GM12878 (cell line): ENCODE measurements around the gene SLC22A12. TPM values are rescaled to one million over a fixed set of nuclear protein-coding genes. Genes with fewer than 3 reads are reported as not detected.

Source experiments
- ATAC-seq: fragments of 200-7000 bp; cut with Tn5 transposase; 3 replicates; pipeline ENCODE4 v1.9.1; 2020; ENCODE audit warnings: mild to moderate bottlenecking, moderate library complexity
- BruUV-seq: library from RNA; stranded (reverse); fragments of 400-500 nt; replicated peaks from 2 replicates; lab custom pipeline; 2021; lab: Mats Ljungman, UMichigan
- CTCF ChIA-PET: fragments of 300-600 bp; sonication (Branson Sonifier 250); formaldehyde crosslinking; extraction: SDS; loops from one replicate; lab custom pipeline; 2021; ENCODE audit warnings: inconsistent platforms; lab: Yijun Ruan, JAX
- POLR2A ChIA-PET: fragments of 350-600 bp; formaldehyde crosslinking; extraction: SDS; loops from one replicate; lab custom pipeline; 2021; ENCODE audit warnings: inconsistent platforms; lab: Charles Lee
- RAD21 ChIA-PET: fragments of 300-600 bp; sonication (Branson Sonifier 250); formaldehyde crosslinking; loops from one replicate; lab custom pipeline; 2023; ENCODE audit warnings: antibody characterized with exemption; ENCODE audit not compliant: unreplicated experiment; lab: Charles Lee
- SMC1A ChIA-PET: fragments of 300-600 bp; sonication (Branson Sonifier 250); formaldehyde crosslinking; loops from one replicate; lab custom pipeline; 2023; ENCODE audit not compliant: unreplicated experiment, uncharacterized antibody; lab: Charles Lee
- DNase-seq: peaks from one replicate; pipeline ENCODE4 v3.0.0-alpha.2; 2011; ENCODE audit warnings: low read depth, low spot score
- FAIRE-seq: peaks from 3 replicates; lab custom pipeline; 2011; peaks lifted over from hg19 to GRCh38; lab: Jason Lieb, UNC
- H2AFZ ChIP-seq: 2 replicates; pipeline ENCODE4 v1.6.0; 2011; ENCODE audit warnings: low read depth, low read length, control low read depth; ENCODE audit not compliant: control insufficient read depth
- H3K27ac ChIP-seq: 2 replicates; pipeline ENCODE4 v1.5.1; 2011; ENCODE audit warnings: control low read depth; ENCODE audit not compliant: control insufficient read depth, insufficient read depth
- H3K27me3 ChIP-seq, 2 experiments: replicated peaks in 1 of 2; 2 replicates each; pipeline versions ENCODE4 v1.6.0 to v1.6.1; 2011; ENCODE audit warnings: low read length in 1 of 2; ENCODE audit not compliant: control insufficient read depth in 2 of 2, insufficient read depth in 2 of 2
- H3K36me3 ChIP-seq, 2 experiments: 2 replicates each; pipeline ENCODE4 v1.5.1; 2011; ENCODE audit warnings: low read length in 1 of 2; ENCODE audit not compliant: control insufficient read depth in 2 of 2, insufficient read depth in 2 of 2
- H3K4me1 ChIP-seq: 2 replicates; pipeline ENCODE4 v1.6.1; 2011; ENCODE audit warnings: mild to moderate bottlenecking, low read length, moderate library complexity, mixed read lengths; ENCODE audit not compliant: control insufficient read depth, insufficient read depth
- H3K4me2 ChIP-seq: 2 replicates; pipeline ENCODE4 v1.6.0; 2011; ENCODE audit warnings: control low read depth; ENCODE audit not compliant: control insufficient read depth, insufficient read depth
- H3K4me3 ChIP-seq: fragments of 200-600 bp; sonication (generic); 2 replicates; pipeline ENCODE4 v1.5.1; 2016
- H3K79me2 ChIP-seq: 2 replicates; pipeline ENCODE4 v1.6.0; 2011; ENCODE audit warnings: low read length; ENCODE audit not compliant: control insufficient read depth, insufficient read depth
- H3K9ac ChIP-seq: 2 replicates; pipeline ENCODE4 v1.8.0; 2011; ENCODE audit warnings: low read length, control low read depth, mixed read lengths; ENCODE audit not compliant: control insufficient read depth, insufficient read depth
- H3K9me3 ChIP-seq: replicated peaks from 3 replicates; pipeline ENCODE4 v1.5.1; 2011; ENCODE audit warnings: mild to moderate bottlenecking, low read length; ENCODE audit not compliant: control insufficient read depth, insufficient read depth
- H4K20me1 ChIP-seq: 2 replicates; pipeline ENCODE4 v1.6.0; 2011; ENCODE audit not compliant: control insufficient read depth, insufficient read depth
- BMI1 ChIP-seq: fragments of 450-650 bp; IDR thresholded peaks from 2 replicates; pipeline ENCODE4 v1.6.1; 2016; ENCODE audit warnings: mild to moderate bottlenecking, moderate library complexity, borderline replicate concordance
- CUX1 ChIP-seq: IDR thresholded peaks from 2 replicates; pipeline ENCODE4 v1.6.1; 2012; ENCODE audit warnings: improper control_type of control experiment, low read depth, low read length; ENCODE audit not compliant: insufficient replicate concordance
- PAX8 ChIP-seq: fragments of 450-650 bp; IDR thresholded peaks from 2 replicates; pipeline ENCODE4 v1.6.1; 2017; ENCODE audit warnings: mild to moderate bottlenecking, moderate library complexity
- RB1 ChIP-seq: fragments of 450-650 bp; formaldehyde crosslinking; IDR thresholded peaks from 2 replicates; pipeline ENCODE4 v1.6.1; 2017; ENCODE audit warnings: mild to moderate bottlenecking, borderline replicate concordance
- TARDBP ChIP-seq: IDR thresholded peaks from 2 replicates; pipeline ENCODE4 v1.6.1; 2016; ENCODE audit warnings: borderline replicate concordance
- WGBS: methylation state at CpG from one replicate; pipeline ENCODE4 v1.1.6; 2016; ENCODE audit warnings: low lambda C conversion rate; ENCODE audit not compliant: insufficient replicate concordance, insufficient coverage; ENCODE audit errors: missing lambda C conversion rate; 5-methylcytosine and 5-hydroxymethylcytosine counted together
- in situ Hi-C: fragments of 300-500 bp; cut with MboI; formaldehyde crosslinking; loops from 9 replicates; pipeline ENCODE4 v1.14.3; 2018; ENCODE audit warnings: mixed read lengths
- intact Hi-C: fragments of 100-400 bp; cut with micrococcal nuclease; formaldehyde crosslinking; loops from one replicate; pipeline ENCODE4 v1.14.2; 2022; ENCODE audit not compliant: unreplicated experiment
- polyA plus RNA-seq, 11 experiments: library from polyadenylated mRNA; depleted of rRNA in 4 of 11; unstranded in 6 of 11; stranded (reverse) in 5 of 11; fragments of >200 nt; fragmentation: Nextera tagmentation in 4 of 11; fragmentation: Illumina TruSeq in 1 of 11; extraction: Ambion mirVana in 4 of 11; extraction: Trizol in 1 of 11; gene quantifications; 1 replicate in 1 of 11; 2 replicates in 10 of 11; pipeline versions ENCODE4 v1.2.1 to v1.2.3, GENCODE V29; 2011 to 2016; ENCODE audit warnings: inconsistent platforms in 2 of 11, missing spikeins in 2 of 11, low read depth in 1 of 11
- total RNA-seq, 4 experiments: library from RNA; depleted of rRNA in 3 of 4; stranded (reverse); fragments of >200 nt in 3 of 4; fragmentation: Illumina TruSeq in 1 of 4; extraction: Trizol in 1 of 4; gene quantifications; 2 replicates each; pipeline versions ENCODE4 v1.2.1 to v1.2.3, GENCODE V29; 2013 to 2021
- TF ChIP-seq, protein P1 (sequence below): IDR thresholded peaks from 2 replicates; pipeline ENCODE4 v1.6.1; 2012; ENCODE audit warnings: low read depth, low read length, improper control_type of control experiment
- TF ChIP-seq, protein P2 (sequence below): IDR thresholded peaks from 2 replicates; pipeline ENCODE4 v1.6.1; 2012; ENCODE audit warnings: mild to moderate bottlenecking, low read depth, low read length

SLC22A12 gene
- total and polyA plus RNA-seq, 10 of the 15 experiments (the other 5 are each of a cell fraction or from before 2014, with no cell fraction given) = not detected

DNA sequence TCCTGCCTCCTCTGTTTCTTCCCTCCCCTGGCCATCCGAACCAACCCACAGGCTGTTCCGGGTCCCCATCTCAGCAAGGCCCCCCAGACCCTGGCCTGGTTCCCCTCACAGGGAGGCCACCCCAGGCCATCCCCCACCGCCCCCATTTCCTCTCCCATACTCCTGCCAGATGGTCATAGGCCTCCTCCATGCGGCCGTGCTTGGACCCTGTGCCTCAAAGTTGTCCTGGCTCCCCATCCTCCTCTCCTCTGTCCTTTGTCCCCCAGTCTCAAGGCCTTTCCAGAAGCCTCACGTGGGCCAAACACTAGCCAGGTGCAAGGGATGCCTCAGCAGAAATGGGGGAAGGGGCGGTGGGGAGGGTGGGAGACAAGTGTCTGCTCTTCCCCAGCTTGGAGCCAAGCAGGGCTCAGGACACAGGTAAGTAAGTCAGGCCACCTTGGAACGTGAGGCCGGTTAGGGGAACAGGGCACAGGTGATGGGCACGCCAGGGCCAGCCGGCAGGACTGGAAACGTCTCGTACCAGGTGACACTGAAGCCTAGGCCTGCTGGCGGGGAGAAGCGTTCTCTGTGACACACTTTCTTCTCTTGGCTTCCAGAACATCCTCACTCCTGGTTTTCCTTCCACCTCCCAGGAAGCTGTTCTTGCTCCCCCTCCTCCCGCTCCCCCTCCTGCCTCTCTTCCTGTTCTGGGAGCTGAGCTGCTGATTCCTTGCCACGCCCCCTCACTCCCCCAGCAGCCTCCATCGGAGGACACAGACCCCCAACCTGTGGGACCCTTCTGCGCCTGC lies 31.5 kb upstream of the SLC22A12 start:
- in situ Hi-C loops = no loop called here
- H3K4me3 ChIP-seq = no peak overlapping the region
- no peak overlapping the region for H3K9ac ChIP-seq
- no peaks in the 10 kb centered on the region for H3K36me3 ChIP-seq
- H3K9me3 ChIP-seq = no peaks in the 10 kb centered on the region
- no peak for ATAC-seq
- FAIRE-seq = no peak
- TF ChIP-seq BMI1 = no peak
- TF ChIP-seq, protein P1, sequence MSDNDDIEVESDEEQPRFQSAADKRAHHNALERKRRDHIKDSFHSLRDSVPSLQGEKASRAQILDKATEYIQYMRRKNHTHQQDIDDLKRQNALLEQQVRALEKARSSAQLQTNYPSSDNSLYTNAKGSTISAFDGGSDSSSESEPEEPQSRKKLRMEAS = no peak
- TF ChIP-seq, protein P2, sequence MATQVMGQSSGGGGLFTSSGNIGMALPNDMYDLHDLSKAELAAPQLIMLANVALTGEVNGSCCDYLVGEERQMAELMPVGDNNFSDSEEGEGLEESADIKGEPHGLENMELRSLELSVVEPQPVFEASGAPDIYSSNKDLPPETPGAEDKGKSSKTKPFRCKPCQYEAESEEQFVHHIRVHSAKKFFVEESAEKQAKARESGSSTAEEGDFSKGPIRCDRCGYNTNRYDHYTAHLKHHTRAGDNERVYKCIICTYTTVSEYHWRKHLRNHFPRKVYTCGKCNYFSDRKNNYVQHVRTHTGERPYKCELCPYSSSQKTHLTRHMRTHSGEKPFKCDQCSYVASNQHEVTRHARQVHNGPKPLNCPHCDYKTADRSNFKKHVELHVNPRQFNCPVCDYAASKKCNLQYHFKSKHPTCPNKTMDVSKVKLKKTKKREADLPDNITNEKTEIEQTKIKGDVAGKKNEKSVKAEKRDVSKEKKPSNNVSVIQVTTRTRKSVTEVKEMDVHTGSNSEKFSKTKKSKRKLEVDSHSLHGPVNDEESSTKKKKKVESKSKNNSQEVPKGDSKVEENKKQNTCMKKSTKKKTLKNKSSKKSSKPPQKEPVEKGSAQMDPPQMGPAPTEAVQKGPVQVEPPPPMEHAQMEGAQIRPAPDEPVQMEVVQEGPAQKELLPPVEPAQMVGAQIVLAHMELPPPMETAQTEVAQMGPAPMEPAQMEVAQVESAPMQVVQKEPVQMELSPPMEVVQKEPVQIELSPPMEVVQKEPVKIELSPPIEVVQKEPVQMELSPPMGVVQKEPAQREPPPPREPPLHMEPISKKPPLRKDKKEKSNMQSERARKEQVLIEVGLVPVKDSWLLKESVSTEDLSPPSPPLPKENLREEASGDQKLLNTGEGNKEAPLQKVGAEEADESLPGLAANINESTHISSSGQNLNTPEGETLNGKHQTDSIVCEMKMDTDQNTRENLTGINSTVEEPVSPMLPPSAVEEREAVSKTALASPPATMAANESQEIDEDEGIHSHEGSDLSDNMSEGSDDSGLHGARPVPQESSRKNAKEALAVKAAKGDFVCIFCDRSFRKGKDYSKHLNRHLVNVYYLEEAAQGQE = no peak
- no peak for TF ChIP-seq RB1
- TF ChIP-seq TARDBP = no peak
- TF ChIP-seq CUX1 = no peak
- TF ChIP-seq PAX8 = no peak
- TF ChIP-seq, all 136 proteins: peak for 0
- RAD21 ChIA-PET = interaction anchor here (1.4 kb wide), 1 partner anchor 85 kb away, joined by 3 read pairs; no protein-coding TSS in a partner anchor
- no peak for DNase-seq
- Histone ChIP-seq H4K20me1 (no peaks in the 10 kb centered on the region), H3K27ac (no peak overlapping the region), H3K27me3 (peaks cover 0 to 2% of the 10 kb centered on the region in 2 experiments; a peak in 2 of 4 replicates), H3K79me2 (no peaks in the 10 kb centered on the region), H3K4me2 (no peak overlapping the region), H3K4me1 (no peaks in the 10 kb centered on the region), H2AFZ (no peak overlapping the region)
- POLR2A ChIA-PET = no interaction called here
- no TSS peak for BruUV-seq
- CTCF ChIA-PET = interaction anchor here (1.6 kb wide), 1 partner anchor 86 kb away, joined by 5 read pairs; no protein-coding TSS in a partner anchor
- SMC1A ChIA-PET = interaction anchor here (1.0 kb wide), 1 partner anchor 93 kb away, joined by 3 read pairs; no protein-coding TSS in a partner anchor
- intact Hi-C loops = no loop called here
- 37% methylated on average over 16 of the region's 19 CpGs for WGBS
